OCI-LY1 (cell line): ENCODE results near the gene CST8.
A peak's percentile ranks its signal among the peaks of the same experiment; 100 is the strongest.

ENCODE experiments used
- H2AFZ ChIP-seq: fragments of 200-600 bp; sonication (generic), shearing (Covaris generic); 2 replicates; pipeline ENCODE4 v1.6.0; 2014; ENCODE audit warnings: antibody characterized with exemption, mild to moderate bottlenecking, low read length
- H3F3A ChIP-seq: fragments of 200-600 bp; sonication (generic), shearing (Covaris generic); 2 replicates; pipeline ENCODE4 v1.6.0; 2014; ENCODE audit warnings: mild to moderate bottlenecking, antibody characterized with exemption, low read length, moderate library complexity; ENCODE audit not compliant: insufficient read depth
- H3K27ac ChIP-seq: fragments of 200-600 bp; sonication (generic); 2 replicates; pipeline ENCODE4 v1.5.1; 2014; ENCODE audit warnings: low read length, mixed run types, mild to moderate bottlenecking, low read depth; ENCODE audit not compliant: poor library complexity, severe bottlenecking
- H3K27me3 ChIP-seq: fragments of 200-600 bp; sonication (generic); 2 replicates; pipeline ENCODE4 v1.6.0; 2014; ENCODE audit warnings: antibody characterized with exemption, mild to moderate bottlenecking, low read length, moderate library complexity; ENCODE audit not compliant: insufficient read depth
- H3K36me3 ChIP-seq: fragments of 200-600 bp; sonication (generic); 2 replicates; pipeline ENCODE4 v1.6.1; 2014; ENCODE audit warnings: mild to moderate bottlenecking, antibody characterized with exemption, low read length, moderate library complexity, mixed read lengths; ENCODE audit not compliant: insufficient read depth
- H3K4me1 ChIP-seq: fragments of 200-600 bp; sonication (generic); 2 replicates; pipeline ENCODE4 v1.5.1; 2014; ENCODE audit warnings: mild to moderate bottlenecking, low read length, moderate library complexity; ENCODE audit not compliant: insufficient read depth, severe bottlenecking
- H3K4me2 ChIP-seq: fragments of 200-600 bp; sonication (generic), shearing (Covaris generic); 2 replicates; pipeline ENCODE4 v1.6.1; 2014; ENCODE audit warnings: low read length
- H3K4me3 ChIP-seq: fragments of 200-600 bp; sonication (generic); 2 replicates; pipeline ENCODE4 v1.5.1; 2014; ENCODE audit warnings: low read length, low read depth, mild to moderate bottlenecking, mixed read lengths; ENCODE audit not compliant: poor library complexity, severe bottlenecking
- H3K79me2 ChIP-seq: fragments of 200-600 bp; shearing (Covaris generic); 2 replicates; pipeline ENCODE4 v1.6.1; 2016; ENCODE audit warnings: mixed run types, low read length, mixed read lengths; ENCODE audit not compliant: insufficient read depth
- H3K9ac ChIP-seq: fragments of 200-600 bp; sonication (generic), shearing (Covaris generic); 2 replicates; pipeline ENCODE4 v1.6.1; 2014; ENCODE audit warnings: mild to moderate bottlenecking, low read length, mixed read lengths
- H3K9me2 ChIP-seq: fragments of 200-600 bp; sonication (generic), shearing (Covaris generic); 2 replicates; pipeline ENCODE4 v1.6.1; 2014; ENCODE audit warnings: low read depth, mild to moderate bottlenecking, low read length, mixed read lengths
- H3K9me3 ChIP-seq: fragments of 200-600 bp; shearing (Covaris generic); 2 replicates; pipeline ENCODE4 v1.6.1; 2014; ENCODE audit warnings: low read length, mixed read lengths
- H4K20me1 ChIP-seq: fragments of 200-600 bp; sonication (generic), shearing (Covaris generic); 2 replicates; pipeline ENCODE4 v1.6.0; 2016; ENCODE audit warnings: mild to moderate bottlenecking, low read length; ENCODE audit not compliant: insufficient read depth
- CTCF ChIP-seq: fragments of 200-600 bp; sonication (generic), shearing (Covaris generic); IDR thresholded peaks from 2 replicates; pipeline ENCODE4 v1.5.1; 2017; ENCODE audit warnings: mild to moderate bottlenecking, antibody characterized with exemption, low read length, moderate library complexity, mixed read lengths
- EZH2 ChIP-seq: fragments of 200-600 bp; sonication (generic), shearing (Covaris generic); IDR thresholded peaks from 2 replicates; pipeline ENCODE4 v1.8.0; 2017; ENCODE audit warnings: borderline replicate concordance, mixed run types, mild to moderate bottlenecking, antibody characterized with exemption, low read length, moderate library complexity, mixed read lengths

Gene CST8

GRCh38 chr20:23444859-23445258 is 46.1 kb upstream of the CST8 start:
- Histone ChIP-seq H3K9ac (no peak overlapping the region), H3K27me3 (peaks cover 8% of the 10 kb centered on the region; the same call in 1 of the 2 replicates), H3K4me3 (no peak overlapping the region), H3K27ac (no peak overlapping the region), H3K9me3 (no peaks in the 10 kb centered on the region), H3K36me3 (no peaks in the 10 kb centered on the region), H3F3A (no peaks in the 10 kb centered on the region), H3K79me2 (no peaks in the 10 kb centered on the region), H2AFZ (no peak overlapping the region), H3K4me1 (no peaks in the 10 kb centered on the region), H3K4me2 (no peak overlapping the region), H3K9me2 (no peaks in the 10 kb centered on the region), H4K20me1 (no peaks in the 10 kb centered on the region)
- no peak for TF ChIP-seq CTCF
- no peak for TF ChIP-seq EZH2

GRCh38 chr20:23445596-23446217 is 45.2 kb upstream of the CST8 start:
- Histone ChIP-seq H3K27me3 (peaks cover 8% of the 10 kb centered on the region; the same call in 1 of the 2 replicates), H3K4me3 (no peak overlapping the region), H3K27ac (no peak overlapping the region), H3K9ac (no peak overlapping the region), H3K4me2 (no peak overlapping the region), H3K79me2 (no peaks in the 10 kb centered on the region), H3F3A (no peaks in the 10 kb centered on the region), H4K20me1 (no peaks in the 10 kb centered on the region), H3K36me3 (no peaks in the 10 kb centered on the region), H3K9me2 (no peaks in the 10 kb centered on the region), H3K9me3 (no peaks in the 10 kb centered on the region), H3K4me1 (no peaks in the 10 kb centered on the region), H2AFZ (no peak overlapping the region)
- TF ChIP-seq EZH2 = no peak
- no peak for TF ChIP-seq CTCF

GRCh38 chr20:23446505-23446904 is 44.4 kb upstream of the CST8 start:
- H3K9me3 ChIP-seq = no peaks in the 10 kb centered on the region
- no peaks in the 10 kb centered on the region for H3K79me2 ChIP-seq
- no peaks in the 10 kb centered on the region for H4K20me1 ChIP-seq
- H2AFZ ChIP-seq = no peak overlapping the region
- TF ChIP-seq EZH2 (no peak), CTCF (peak; percentile 84)
- H3K4me2 ChIP-seq = no peak overlapping the region
- no peaks in the 10 kb centered on the region for H3K36me3 ChIP-seq
- H3F3A ChIP-seq = no peaks in the 10 kb centered on the region
- H3K27ac ChIP-seq = no peak overlapping the region
- H3K4me1 ChIP-seq = no peaks in the 10 kb centered on the region
- H3K9me2 ChIP-seq = no peaks in the 10 kb centered on the region
- H3K4me3 ChIP-seq = no peak overlapping the region
- no peak overlapping the region for H3K9ac ChIP-seq
- H3K27me3 ChIP-seq = peaks cover 8% of the 10 kb centered on the region; the same call in 1 of the 2 replicates
